ENCODE results near the gene CA10.

GRCh38 chr17:51699303-51699702, 459.2 kb downstream of the CA10 start:
- TF ChIP-seq POLR2AphosphoS5 (IDR thresholded peaks at IDR 0.05) (no peak), EP300 (IDR thresholded peaks at IDR 0.05) (no peak), CTCF (IDR thresholded peaks at IDR 0.05) (no peak)

Data from sigmoid colon (tissue), 4 donors.